Measurements from ENCODE around the gene EPHA5. TPM values are rescaled to one million over a fixed set of nuclear protein-coding genes. Genes with fewer than 3 reads are reported as not detected.

The EPHA5 gene
- total and polyA plus RNA-seq, 9 of the 15 experiments (the other 6 are each of a cell fraction or from before 2014, with no cell fraction given), result 0.04 TPM; not detected in 8

GRCh38 chr4:65457011-65457410 lies 213.3 kb downstream of the EPHA5 start:
- no TSS peak for BruUV-seq (replicated peaks)
- TF ChIP-seq ZNF143 (CRISPR knock-in tag; IDR thresholded peaks at IDR 0.05) (no peak), BCL6 (CRISPR knock-in tag; IDR thresholded peaks at IDR 0.05) (no peak), OTX1 (CRISPR knock-in tag; IDR thresholded peaks at IDR 0.05) (no peak), RAD21 (CRISPR knock-in tag; conservative IDR thresholded peaks at IDR 0.05 in 1 of 2, IDR thresholded peaks at IDR 0.05 in 1 of 2) (no peak)
- TF ChIP-seq, protein P1, sequence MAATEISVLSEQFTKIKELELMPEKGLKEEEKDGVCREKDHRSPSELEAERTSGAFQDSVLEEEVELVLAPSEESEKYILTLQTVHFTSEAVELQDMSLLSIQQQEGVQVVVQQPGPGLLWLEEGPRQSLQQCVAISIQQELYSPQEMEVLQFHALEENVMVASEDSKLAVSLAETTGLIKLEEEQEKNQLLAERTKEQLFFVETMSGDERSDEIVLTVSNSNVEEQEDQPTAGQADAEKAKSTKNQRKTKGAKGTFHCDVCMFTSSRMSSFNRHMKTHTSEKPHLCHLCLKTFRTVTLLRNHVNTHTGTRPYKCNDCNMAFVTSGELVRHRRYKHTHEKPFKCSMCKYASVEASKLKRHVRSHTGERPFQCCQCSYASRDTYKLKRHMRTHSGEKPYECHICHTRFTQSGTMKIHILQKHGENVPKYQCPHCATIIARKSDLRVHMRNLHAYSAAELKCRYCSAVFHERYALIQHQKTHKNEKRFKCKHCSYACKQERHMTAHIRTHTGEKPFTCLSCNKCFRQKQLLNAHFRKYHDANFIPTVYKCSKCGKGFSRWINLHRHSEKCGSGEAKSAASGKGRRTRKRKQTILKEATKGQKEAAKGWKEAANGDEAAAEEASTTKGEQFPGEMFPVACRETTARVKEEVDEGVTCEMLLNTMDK (IDR thresholded peaks at IDR 0.05; ENCODE audit: borderline replicate concordance, insufficient read depth, low read depth, low read length, poor library complexity, severe bottlenecking), result no peak
- Histone ChIP-seq H3K9ac (ENCODE audit: insufficient read depth in 1 of 2, low read depth in 2 of 2, low read length in 2 of 2) (no peak overlapping the region), H4K20me1 (replicated peaks; ENCODE audit: control insufficient read depth, insufficient read depth, low read length) (no peaks in the 10 kb centered on the region), H3K36me3 (ENCODE audit: control insufficient read depth, insufficient read depth, low read length) (no peaks in the 10 kb centered on the region), H3K4me1 (replicated peaks in 1 of 2; ENCODE audit: control insufficient read depth in 2 of 2, insufficient read depth in 2 of 2, low read length in 2 of 2) (no peaks in the 10 kb centered on the region), H3K4me2 (ENCODE audit: insufficient read depth, low read length) (no peak overlapping the region), H2AFZ (ENCODE audit: low read depth, low read length) (no peak overlapping the region), H3K27me3 (ENCODE audit: control insufficient read depth in 2 of 2, insufficient read depth in 2 of 2, low read length in 2 of 2) (no peaks in the 10 kb centered on the region), H3K79me2 (ENCODE audit: control insufficient read depth, insufficient read depth, low read length) (no peaks in the 10 kb centered on the region), H3K9me1 (ENCODE audit: control insufficient read depth, insufficient read depth, low read length) (no peaks in the 10 kb centered on the region), H3K9me3 (replicated peaks; ENCODE audit: control insufficient read depth, insufficient read depth, low read depth, low read length) (no peaks in the 10 kb centered on the region), H3K27ac (ENCODE audit: extremely low read depth, low read depth, low read length) (no peak overlapping the region), H3K4me3 (no peak overlapping the region)
- DNase-seq (ENCODE audit: extremely low read depth in 1 of 4, low spot score in 3 of 4), result no peak
- FAIRE-seq, result no peak
- ChIA-PET CTCF (ENCODE audit: low intra/inter-chr PET ratio) (no interaction called here), POLR2A (no interaction called here)
- intact Hi-C loops (cut with micrococcal nuclease), result no loop called here
- WGBS (ENCODE audit: insufficient coverage, low coverage, missing lambda C conversion rate), result 0% methylated on average over 2 of the region's 2 CpGs
- in situ Hi-C loops (cut with MboI), result no loop called here
- ATAC-seq, result no peak

Data from K562 (cell line).